Suprapubic skin (tissue), 4 donors: Measurements from ENCODE around the gene RPS17.

ENCODE experiments used
- CTCF ChIP-seq, 2 donors: fragments of 200-600 bp in 1 of 2; fragments of 450-650 bp in 1 of 2; sonication (generic) in 1 of 2; IDR thresholded peaks; one replicate each; pipeline ENCODE4 v1.5.1; 2016 to 2019; ENCODE audit warnings: antibody characterized with exemption in 2 of 2, mild to moderate bottlenecking in 1 of 2, moderate library complexity in 1 of 2
- EP300 ChIP-seq: sonication (generic); formaldehyde crosslinking; IDR thresholded peaks from one replicate; pipeline ENCODE4 v1.6.1; 2017; ENCODE audit warnings: antibody characterized with exemption
- POLR2A ChIP-seq, 2 donors: fragments of 450-650 bp; IDR thresholded peaks; one replicate each; pipeline ENCODE4 v1.6.1; 2017; ENCODE audit warnings: antibody characterized with exemption in 2 of 2, mild to moderate bottlenecking in 2 of 2, moderate library complexity in 2 of 2
- POLR2AphosphoS5 ChIP-seq, 3 donors: sonication (generic); formaldehyde crosslinking; IDR thresholded peaks; one replicate each; pipeline ENCODE4 v1.6.1; 2017; ENCODE audit warnings: antibody characterized with exemption in 3 of 3

- TF ChIP-seq POLR2A (IDR thresholded peaks at IDR 0.05) = no peak
- TF ChIP-seq CTCF (IDR thresholded peaks at IDR 0.05) = no peak
- TF ChIP-seq EP300 = no peak
- no peak for TF ChIP-seq POLR2AphosphoS5 (IDR thresholded peaks at IDR 0.05)
Observed at GRCh38 chr15:82535566-82536408, 4.5 kb downstream of the RPS17 start.
